Urothelium cell line (cell line): ENCODE measurements around the gene TTC22.

Experiments used
- DNase-seq: peaks from one replicate; pipeline ENCODE4 v3.0.0; 2011; ENCODE audit warnings: low spot score, mixed read lengths
- FAIRE-seq: peaks from 2 replicates; lab custom pipeline; 2011; peaks lifted over from hg19 to GRCh38; lab: Jason Lieb, UNC

Gene TTC22

GRCh38 chr1:54800899-54801759, at the start of gene TTC22:
TSS of gene TTC22 (minus strand) at chr1:54801323. CDS start at chr1:54801163, 160 bp downstream.
- DNase-seq (no peak), FAIRE-seq (no peak)

GRCh38 chr1:54850737-54851136, 49.6 kb upstream of the TTC22 start:
- DNase-seq (no peak), FAIRE-seq (no peak)

- FAIRE-seq = no peak
- no peak for DNase-seq
These were observed 49.1 kb upstream of the TTC22 start for GRCh38 chr1:54850069-54850730.

DNA sequence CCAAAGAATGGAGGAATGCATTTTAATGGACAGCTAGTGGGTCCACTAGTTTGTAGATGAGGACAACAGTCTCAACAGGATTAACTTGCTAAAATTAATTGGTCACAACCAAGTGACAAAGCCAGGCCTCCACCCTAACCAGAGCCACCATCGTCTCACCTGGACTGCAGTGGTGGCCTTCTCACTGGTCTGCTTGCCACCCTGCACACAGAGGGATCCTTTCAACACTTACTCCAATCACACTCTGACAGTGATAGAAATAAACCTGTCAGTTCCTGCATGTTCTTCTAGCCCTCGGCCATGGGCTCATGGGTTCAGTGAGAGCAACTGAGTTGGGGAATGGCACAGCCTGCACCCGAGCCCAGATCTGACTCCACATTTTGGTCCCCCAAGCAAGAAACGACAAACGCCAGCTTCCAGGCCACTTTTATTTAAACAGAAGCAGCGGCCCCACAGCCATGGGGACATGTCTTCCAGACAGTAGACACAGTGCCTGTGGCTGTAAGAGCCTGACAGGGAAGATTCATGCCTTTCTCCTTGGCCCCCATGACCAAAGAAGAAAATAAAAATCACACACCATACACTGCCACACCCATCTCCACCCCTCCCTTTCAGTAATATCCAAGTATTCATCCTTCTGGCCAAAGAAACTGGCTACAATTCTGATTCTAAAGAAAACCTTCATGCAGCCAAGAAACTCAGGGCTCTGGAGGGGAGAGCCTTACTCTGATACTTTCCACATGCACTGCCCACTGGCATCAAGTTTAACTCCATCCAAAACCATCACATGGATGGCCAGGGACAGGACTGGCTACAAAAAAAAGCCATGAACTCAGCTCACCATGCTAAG, 48.3 kb upstream of the TTC22 start:
- FAIRE-seq (no peak), DNase-seq (no peak)

DNA sequence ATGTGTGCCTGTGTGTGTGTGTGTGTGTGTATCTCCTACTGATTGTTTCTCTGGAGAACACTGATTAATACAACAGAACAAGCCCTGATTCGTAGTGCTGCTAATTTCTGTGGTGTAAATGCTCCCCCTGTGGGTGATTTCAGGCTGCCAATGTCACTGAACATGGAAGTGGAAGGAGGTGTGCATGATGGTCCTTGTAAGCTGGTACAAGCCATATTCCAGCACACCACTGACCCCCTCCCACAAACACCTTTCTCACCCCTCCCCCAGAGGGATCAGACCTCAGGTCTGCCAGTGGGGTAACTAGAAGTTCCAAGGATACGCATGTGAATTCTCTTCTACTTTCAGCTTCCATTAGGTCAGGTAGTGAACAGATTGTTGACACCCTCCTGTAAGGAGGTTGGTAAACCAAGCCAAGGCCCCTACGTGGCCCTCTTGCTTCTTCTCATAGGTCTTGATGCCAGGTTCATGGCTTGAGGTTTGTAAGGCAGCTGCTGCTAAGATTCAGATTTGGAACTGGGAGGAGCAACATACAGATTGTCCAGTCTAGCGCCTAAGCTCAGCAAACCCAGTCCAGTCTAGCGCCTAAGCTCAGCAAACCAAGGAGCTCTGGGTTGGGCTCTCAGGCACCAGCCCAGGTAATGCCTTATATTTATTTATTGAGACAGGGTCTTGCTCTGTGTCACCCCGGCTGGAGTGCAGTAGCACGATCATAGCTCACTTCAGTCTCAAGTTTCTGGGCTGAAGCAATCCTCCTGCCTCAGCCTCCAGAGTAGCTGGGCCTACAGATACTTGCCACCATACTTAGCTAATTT, 47.2 kb upstream of the TTC22 start:
- FAIRE-seq = peak; percentile 5
- no peak for DNase-seq

DNA sequence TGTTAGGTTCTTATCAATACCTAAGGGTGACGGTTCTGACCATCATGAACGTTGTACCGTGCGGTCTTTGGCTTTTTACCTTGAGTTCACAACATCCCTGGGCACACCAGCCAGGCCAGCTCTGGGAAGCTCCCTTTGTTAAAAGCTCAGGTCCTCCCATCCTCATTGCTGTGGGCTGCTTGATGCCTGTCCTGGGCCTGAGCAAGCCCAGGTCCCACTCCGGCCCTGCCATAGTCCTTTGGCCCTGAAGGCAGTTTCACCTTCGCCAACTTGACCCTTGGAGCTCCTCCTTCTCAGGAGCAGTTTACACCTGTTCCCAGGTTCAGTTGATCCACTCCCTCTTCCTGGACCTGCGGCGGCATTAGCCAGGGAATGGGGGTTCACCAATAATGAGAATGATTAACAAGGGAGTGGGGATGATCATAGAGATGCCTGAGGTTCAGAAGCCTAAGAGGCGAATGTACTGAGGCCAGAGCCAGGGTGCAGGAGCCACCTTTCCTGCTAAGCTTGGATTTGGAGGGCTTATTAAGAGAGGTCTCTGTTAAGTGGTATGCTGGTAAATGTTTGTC, 45.7 kb upstream of the TTC22 start:
- DNase-seq (no peak), FAIRE-seq (no peak)

GRCh38 chr1:54846301-54846700, 45.2 kb upstream of the TTC22 start:
- FAIRE-seq = no peak
- DNase-seq = no peak

- FAIRE-seq = no peak
- DNase-seq = no peak
These were observed 44.6 kb upstream of the TTC22 start for GRCh38 chr1:54845772-54846171.

- DNase-seq (no peak), FAIRE-seq (no peak)
These were observed 43.4 kb upstream of the TTC22 start for GRCh38 chr1:54844564-54844963.

DNA sequence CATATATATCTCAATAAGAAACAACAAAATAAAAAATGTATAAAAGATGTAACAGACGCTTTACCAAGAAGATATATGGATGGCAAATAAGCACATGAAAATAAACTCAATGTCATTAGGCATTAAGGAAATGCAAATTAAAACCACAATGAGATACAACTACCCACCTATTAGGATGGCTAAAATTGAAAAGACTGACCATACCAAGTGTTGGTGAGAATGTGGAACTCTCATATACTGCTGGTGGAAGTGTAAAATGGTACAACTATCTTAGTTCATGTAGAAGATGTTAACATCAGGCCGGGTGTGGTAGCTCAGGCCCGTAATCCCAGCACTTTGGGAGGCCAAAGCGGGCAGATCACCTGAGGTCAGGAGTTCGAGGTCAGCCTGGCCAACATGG, 42.3 kb upstream of the TTC22 start:
- DNase-seq = no peak
- no peak for FAIRE-seq

- no peak for DNase-seq
These were observed 41.8 kb upstream of the TTC22 start for GRCh38 chr1:54842963-54843362.

DNA sequence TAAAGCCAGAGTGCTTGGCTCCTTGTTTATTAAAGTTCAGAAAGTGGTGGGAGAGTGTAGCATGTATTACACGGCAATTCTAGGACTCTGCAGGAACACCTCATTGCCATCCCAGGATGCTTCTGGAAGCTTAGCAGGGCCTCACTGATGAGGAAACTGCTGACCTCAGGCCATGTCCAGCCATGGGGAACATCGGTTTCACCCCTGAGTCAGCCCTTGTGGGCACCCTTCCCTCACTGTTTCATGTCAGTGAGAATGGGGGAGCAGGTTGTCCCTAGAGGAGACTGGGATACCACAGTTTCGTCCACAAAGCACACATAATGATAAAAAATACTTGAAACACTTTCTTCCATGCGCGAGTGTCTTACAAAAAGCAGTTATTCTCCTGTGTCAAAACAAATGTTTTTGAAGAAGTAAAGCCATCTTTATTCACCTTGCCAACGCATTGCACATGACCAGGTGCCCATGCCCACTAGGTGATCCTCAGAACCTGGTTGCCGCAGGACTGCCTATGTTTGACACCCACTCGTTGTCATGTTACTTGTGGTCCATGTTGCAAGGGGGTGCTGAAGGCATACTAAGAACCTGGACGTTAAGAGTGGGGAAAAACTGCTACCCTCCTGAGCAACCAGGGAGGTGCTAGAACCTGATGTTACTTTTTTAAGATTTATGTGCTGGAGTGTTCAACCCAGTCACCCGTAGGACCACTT, 41.2 kb upstream of the TTC22 start:
- FAIRE-seq = no peak
- no peak for DNase-seq

More at GRCh38 chr1:54842963-54843362, 41.8 kb upstream of the TTC22 start:
- FAIRE-seq = no peak

GRCh38 chr1:54839824-54840223, 38.7 kb upstream of the TTC22 start:
- no peak for DNase-seq
- FAIRE-seq = no peak

DNA sequence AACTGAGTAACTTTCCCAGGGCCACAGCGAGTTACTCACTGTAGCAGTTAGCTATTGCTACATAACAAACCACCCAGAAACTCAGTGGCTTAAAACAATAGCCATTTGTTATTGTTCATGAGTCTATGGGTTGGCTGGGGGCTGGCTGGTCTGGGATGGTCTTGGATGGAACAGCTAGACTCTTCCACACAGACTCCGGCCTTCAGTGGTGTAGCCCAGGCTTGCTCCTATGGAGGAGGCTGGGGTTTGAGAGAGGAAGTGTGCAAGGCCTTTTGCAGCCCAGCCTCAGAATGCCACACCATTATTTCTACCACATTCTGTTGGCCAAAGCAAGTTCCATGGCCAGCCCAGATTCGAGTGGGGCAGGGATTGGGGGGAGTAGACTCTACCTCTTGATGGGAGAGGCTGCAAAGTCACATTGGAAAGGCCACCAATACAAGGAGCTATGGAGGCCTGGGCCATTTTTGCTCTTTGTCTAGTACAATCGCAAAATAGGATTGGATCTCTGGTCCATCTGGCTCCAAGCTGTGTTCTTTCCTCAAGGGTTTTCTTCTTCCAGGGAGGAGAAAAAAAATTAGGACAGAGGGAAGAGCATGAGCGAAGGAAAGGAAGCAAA, 37.5 kb upstream of the TTC22 start:
- FAIRE-seq = no peak
- no peak for DNase-seq

GRCh38 chr1:54837002-54837853, 36.1 kb upstream of the TTC22 start:
- FAIRE-seq = no peak
- no peak for DNase-seq

GRCh38 chr1:54836594-54836993, 35.5 kb upstream of the TTC22 start:
- DNase-seq (no peak), FAIRE-seq (no peak)

DNA sequence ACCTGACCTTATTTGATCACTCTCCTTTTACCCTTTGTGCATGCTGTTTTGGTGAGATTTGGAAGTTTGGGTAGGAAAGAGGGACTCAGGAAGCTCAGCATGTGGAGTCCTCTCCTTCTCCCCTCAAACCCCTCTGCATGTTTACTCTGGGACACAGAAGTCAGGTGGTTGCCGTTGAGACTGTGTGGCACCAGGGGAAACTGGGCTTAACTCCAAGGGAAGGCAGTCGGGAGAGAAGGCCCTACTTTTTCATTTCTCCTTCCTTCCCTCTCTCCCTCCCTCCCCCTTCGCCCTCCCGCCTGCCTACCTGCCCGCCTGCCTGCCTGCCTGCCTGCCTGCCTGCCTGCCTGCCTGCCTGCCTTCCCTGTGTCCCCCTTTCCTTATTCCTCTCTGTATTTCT, 34.8 kb upstream of the TTC22 start:
- no peak for FAIRE-seq
- no peak for DNase-seq
